H1 (cell line): ENCODE results near the gene TASP1. TPM values are rescaled to one million over a fixed set of nuclear protein-coding genes. Genes with fewer than 3 reads are reported as not detected.

Experiments used
- CTCF ChIA-PET: fragments of 300-600 bp; sonication (Branson Sonifier 250); formaldehyde crosslinking; loops from one replicate; lab custom pipeline; 2021; ENCODE audit not compliant: partially characterized antibody; lab: Charles Lee
- POLR2A ChIA-PET: fragments of 300-600 bp; sonication (Branson Sonifier 250); formaldehyde crosslinking; loops from one replicate; lab custom pipeline; 2021; ENCODE audit warnings: inconsistent platforms; ENCODE audit not compliant: partially characterized antibody; lab: Charles Lee
- DNase-seq, 2 experiments: peaks; one replicate each; pipeline versions ENCODE4 v3.0.0 to v3.0.0-alpha.2; 2010 to 2022; ENCODE audit warnings: low spot score in 2 of 2, low read depth in 1 of 2, mixed read lengths in 1 of 2
- FAIRE-seq: peaks from 2 replicates; lab custom pipeline; 2011; peaks lifted over from hg19 to GRCh38; lab: Jason Lieb, UNC
- H2AFZ ChIP-seq: 2 replicates; pipeline ENCODE4 v1.8.1; 2012; ENCODE audit warnings: low read length, inconsistent platforms
- H2AK5ac ChIP-seq: 2 replicates; pipeline ENCODE4 v1.6.1; 2013; ENCODE audit warnings: low read depth, low read length
- H2BK120ac ChIP-seq: replicated peaks from 2 replicates; pipeline ENCODE3; 2013; ENCODE audit warnings: low read depth, low read length, inconsistent platforms
- H2BK12ac ChIP-seq: 2 replicates; pipeline ENCODE4 v1.6.1; 2013; ENCODE audit warnings: low read depth, low read length
- H2BK15ac ChIP-seq: 2 replicates; pipeline ENCODE4 v1.6.1; 2013; ENCODE audit warnings: low read length
- H2BK20ac ChIP-seq: 2 replicates; pipeline ENCODE4 v1.6.1; 2013; ENCODE audit warnings: low read length
- H2BK5ac ChIP-seq: 2 replicates; pipeline ENCODE4 v1.6.1; 2013; ENCODE audit warnings: low read depth, low read length
- H3K14ac ChIP-seq: 2 replicates; pipeline ENCODE4 v1.6.1; 2013; ENCODE audit warnings: inconsistent platforms; ENCODE audit not compliant: insufficient read length
- H3K18ac ChIP-seq: 2 replicates; pipeline ENCODE4 v1.6.1; 2013; ENCODE audit warnings: low read length; ENCODE audit errors: extremely low read depth
- H3K23ac ChIP-seq: 2 replicates; pipeline ENCODE4 v1.6.1; 2013; ENCODE audit warnings: inconsistent platforms; ENCODE audit not compliant: insufficient read length
- H3K23me2 ChIP-seq: 2 replicates; pipeline ENCODE4 v1.6.1; 2013; ENCODE audit warnings: low read depth, low read length
- H3K27ac ChIP-seq: 2 replicates; pipeline ENCODE4 v1.6.1; 2011; ENCODE audit warnings: low read depth, low read length, inconsistent platforms
- H3K27me3 ChIP-seq, 4 experiments: replicated peaks in 1 of 4; 1 replicate in 1 of 4; 2 replicates in 3 of 4; pipeline versions ENCODE4 v1.6.1 to v1.8.1; 2011 to 2013; ENCODE audit warnings: low read length in 3 of 4, mild to moderate bottlenecking in 3 of 4, inconsistent platforms in 2 of 4, mixed read lengths in 2 of 4, moderate library complexity in 1 of 4; ENCODE audit not compliant: control insufficient read depth in 3 of 4, insufficient read depth in 3 of 4; ENCODE audit errors: extremely low read depth in 1 of 4
- H3K36me3 ChIP-seq, 4 experiments: 2 replicates each; pipeline versions ENCODE4 v1.6.1 to v1.8.1; 2011 to 2013; ENCODE audit warnings: mild to moderate bottlenecking in 4 of 4, low read length in 3 of 4, moderate library complexity in 2 of 4, control low read depth in 1 of 4, inconsistent platforms in 1 of 4; ENCODE audit not compliant: insufficient read depth in 4 of 4, control insufficient read depth in 2 of 4
- H3K4ac ChIP-seq: replicated peaks from 2 replicates; pipeline ENCODE3; 2013; ENCODE audit warnings: low read length, low read depth, mixed read lengths, inconsistent platforms; ENCODE audit not compliant: insufficient read length
- H3K4me1 ChIP-seq, 4 experiments: replicated peaks in 1 of 4; 1 replicate in 1 of 4; 2 replicates in 3 of 4; pipeline versions ENCODE4 v1.6.1 to v1.8.1; 2011 to 2013; ENCODE audit warnings: low read length in 3 of 4, inconsistent platforms in 2 of 4, mixed read lengths in 1 of 4; ENCODE audit not compliant: insufficient read depth in 4 of 4, control insufficient read depth in 3 of 4
- H3K4me2 ChIP-seq, 2 experiments: 2 replicates each; pipeline versions ENCODE4 v1.6.1 to v1.8.1; 2011 to 2013; ENCODE audit warnings: low read depth in 2 of 2, low read length in 2 of 2, control low read depth in 1 of 2, inconsistent platforms in 1 of 2, mild to moderate bottlenecking in 1 of 2; ENCODE audit not compliant: insufficient read depth in 1 of 2
- H3K4me3 ChIP-seq, 4 experiments: fragments of 200-600, 300-600 bp in 1 of 4; sonication (generic), shearing (Covaris generic), sonication (Bioruptor Twin) in 1 of 4; 2 replicates each; pipeline versions ENCODE4 v1.5.1 to v1.8.1; 2011 to 2016; ENCODE audit warnings: low read length in 4 of 4, low read depth in 3 of 4, control low read depth in 2 of 4, inconsistent platforms in 2 of 4, mild to moderate bottlenecking in 2 of 4, mixed read lengths in 1 of 4, moderate library complexity in 1 of 4; ENCODE audit not compliant: insufficient read depth in 2 of 4; ENCODE audit errors: extremely low read depth in 1 of 4
- H3K56ac ChIP-seq: replicated peaks from 2 replicates; pipeline ENCODE3; 2013; ENCODE audit warnings: low read depth, mild to moderate bottlenecking, mixed read lengths, low read length, inconsistent platforms; ENCODE audit not compliant: insufficient read length
- H3K79me1 ChIP-seq: 2 replicates; pipeline ENCODE4 v1.6.1; 2013; ENCODE audit warnings: low read depth, low read length, control low read depth
- H3K79me2 ChIP-seq, 2 experiments: 2 replicates each; pipeline versions ENCODE4 v1.6.1 to v1.8.1; 2012 to 2013; ENCODE audit warnings: low read length in 2 of 2, mild to moderate bottlenecking in 2 of 2, inconsistent platforms in 1 of 2; ENCODE audit not compliant: insufficient read depth in 2 of 2, control insufficient read depth in 1 of 2
- H3K9ac ChIP-seq, 4 experiments: replicated peaks in 1 of 4; 1 replicate in 1 of 4; 2 replicates in 3 of 4; pipeline versions ENCODE4 v1.6.1 to v1.8.1; 2011 to 2013; ENCODE audit warnings: low read depth in 3 of 4, low read length in 3 of 4, control low read depth in 2 of 4, mild to moderate bottlenecking in 2 of 4, moderate library complexity in 2 of 4, inconsistent platforms in 1 of 4; ENCODE audit errors: extremely low read depth in 1 of 4
- H3K9me3 ChIP-seq, 2 experiments: 2 replicates each; pipeline versions ENCODE4 v1.6.1 to v1.8.1; 2012 to 2013; ENCODE audit warnings: mild to moderate bottlenecking in 2 of 2, moderate library complexity in 2 of 2, control low read depth in 1 of 2, inconsistent platforms in 1 of 2, low read depth in 1 of 2, low read length in 1 of 2, mixed read lengths in 1 of 2; ENCODE audit not compliant: insufficient read depth in 2 of 2
- H4K20me1 ChIP-seq, 2 experiments: replicated peaks in 1 of 2; 2 replicates each; pipeline versions ENCODE3 to v1.8.1; 2011 to 2013; ENCODE audit warnings: inconsistent platforms in 2 of 2, low read length in 2 of 2, mild to moderate bottlenecking in 1 of 2; ENCODE audit not compliant: insufficient read depth in 2 of 2, control insufficient read depth in 1 of 2
- H4K5ac ChIP-seq: 2 replicates; pipeline ENCODE4 v1.6.1; 2013; ENCODE audit warnings: low read length, low read depth, mixed read lengths, inconsistent platforms; ENCODE audit not compliant: insufficient read length
- H4K8ac ChIP-seq: 2 replicates; pipeline ENCODE4 v1.8.0; 2013; ENCODE audit warnings: mild to moderate bottlenecking, moderate library complexity, low read length, inconsistent platforms; ENCODE audit not compliant: insufficient read depth; ENCODE audit errors: extremely low read depth
- H4K91ac ChIP-seq: replicated peaks from 2 replicates; pipeline ENCODE3; 2013; ENCODE audit warnings: low read length, mixed read lengths, inconsistent platforms; ENCODE audit not compliant: insufficient read length
- FOSL1 ChIP-seq: IDR thresholded peaks from 2 replicates; pipeline ENCODE4 v1.6.1; 2011; ENCODE audit warnings: mild to moderate bottlenecking, low read depth, low read length, moderate library complexity; ENCODE audit not compliant: insufficient read depth
- GTF2F1 ChIP-seq: IDR thresholded peaks from 2 replicates; pipeline ENCODE4 v1.6.1; 2012; ENCODE audit warnings: low read depth, low read length, improper control_type of control experiment, borderline replicate concordance
- RBBP5 ChIP-seq: IDR thresholded peaks from 2 replicates; pipeline ENCODE4 v1.7.1; 2012; ENCODE audit warnings: low read depth, mild to moderate bottlenecking, inconsistent platforms, low read length, moderate library complexity, borderline replicate concordance
- SIX5 ChIP-seq: IDR thresholded peaks from 2 replicates; pipeline ENCODE4 v1.6.1; 2011; ENCODE audit warnings: mild to moderate bottlenecking, low read depth, low read length
- SP4 ChIP-seq: IDR thresholded peaks from 2 replicates; pipeline ENCODE4 v1.6.1; 2012; ENCODE audit warnings: low read length, inconsistent platforms
- YY1 ChIP-seq: IDR thresholded peaks from 2 replicates; pipeline ENCODE4 v1.6.1; 2011; ENCODE audit warnings: low read depth, mild to moderate bottlenecking, low read length
- WGBS, 2 experiments: shearing (Covaris generic) in 1 of 2; methylation state at CpG; one replicate each; pipeline versions ENCODE4 v1.1.6 to v1.1.7; 2013 to 2015; ENCODE audit warnings: low lambda C conversion rate in 2 of 2, mixed read lengths in 2 of 2, inconsistent platforms in 1 of 2, low coverage in 1 of 2, missing lambda C conversion rate in 1 of 2; ENCODE audit not compliant: insufficient replicate concordance in 2 of 2, insufficient coverage in 1 of 2, insufficient read length in 1 of 2; ENCODE audit errors: extremely low coverage in 1 of 2, missing lambda C conversion rate in 1 of 2; 5-methylcytosine and 5-hydroxymethylcytosine counted together
- polyA plus RNA-seq, 7 experiments: library from polyadenylated mRNA; depleted of rRNA in 3 of 7; stranded (reverse) in 5 of 7; unstranded in 2 of 7; fragments of >200 nt in 5 of 7; fragments of 200-250 nt in 2 of 7; gene quantifications; 1 replicate in 5 of 7; 2 replicates in 1 of 7; 4 replicates in 1 of 7; pipeline versions ENCODE4 v1.2.1 to v1.2.3, GENCODE V29; 2011 to 2013; ENCODE audit warnings: missing spikeins in 2 of 7, mixed read lengths in 2 of 7
- total RNA-seq: library from RNA; stranded (reverse); fragmentation: NEBNext Ultra II Directional; extraction: Animal tissue kit (Norgen Biotek cat#: 25700); gene quantifications from 2 replicates; pipeline ENCODE4 v1.2.1, GENCODE V29; 2021

TASP1 gene
- total and polyA plus RNA-seq, 2 of the 8 experiments (the other 6 are each of a cell fraction or from before 2014, with no cell fraction given), result 4.5 to 10.9 TPM

GRCh38 chr20:13672690-13673089 lies 34.0 kb upstream of the TASP1 start:
- Histone ChIP-seq H4K20me1 (no peaks in the 10 kb centered on the region), H3K23me2 (no peaks in the 10 kb centered on the region), H2BK120ac (no peak overlapping the region), H2BK12ac (no peak overlapping the region), H3K27me3 (no peaks in the 10 kb centered on the region), H3K27ac (no peak overlapping the region), H3K56ac (no peak overlapping the region), H3K9me3 (no peaks in the 10 kb centered on the region), H3K23ac (no peak overlapping the region), H2BK5ac (no peak overlapping the region), H2BK20ac (no peak overlapping the region), H3K18ac (no peak overlapping the region), H2BK15ac (no peak overlapping the region), H2AFZ (no peak overlapping the region), H2AK5ac (no peak overlapping the region), H3K79me2 (no peaks in the 10 kb centered on the region), H3K4me1 (no peaks in the 10 kb centered on the region), H3K36me3 (no peaks in the 10 kb centered on the region), H4K91ac (no peak overlapping the region), H3K79me1 (no peaks in the 10 kb centered on the region), H4K8ac (no peak overlapping the region), H3K9ac (no peak overlapping the region), H3K4me3 (no peak overlapping the region), H3K4me2 (no peak overlapping the region), H3K4ac (no peak overlapping the region), H3K14ac (no peak overlapping the region), H4K5ac (no peak overlapping the region)
- no peak for TF ChIP-seq YY1
- no peak for TF ChIP-seq SP4
- TF ChIP-seq GTF2F1, result no peak
- TF ChIP-seq RBBP5, result no peak
- no peak for TF ChIP-seq SIX5
- TF ChIP-seq FOSL1, result no peak
- DNase-seq (no peak), FAIRE-seq (no peak)
- ChIA-PET POLR2A (no interaction called here), CTCF (interaction anchor here (1.4 kb wide), 1 partner anchor 32 kb away, joined by 4 read pairs; no protein-coding TSS in a partner anchor)
- WGBS, 2 experiments, result 80% methylated on average over 3 of the region's 3 CpGs; no CpG with 5 or more reads in 1 of the 2 experiments
